AML-193 (cell line): Measurements from ENCODE around the gene SBK1.

Experiments
- DNase-seq, 2 experiments: peaks; one replicate each; lab custom pipeline; 2025; lab: John Stamatoyannopoulos, UW

The SBK1 gene

DNA sequence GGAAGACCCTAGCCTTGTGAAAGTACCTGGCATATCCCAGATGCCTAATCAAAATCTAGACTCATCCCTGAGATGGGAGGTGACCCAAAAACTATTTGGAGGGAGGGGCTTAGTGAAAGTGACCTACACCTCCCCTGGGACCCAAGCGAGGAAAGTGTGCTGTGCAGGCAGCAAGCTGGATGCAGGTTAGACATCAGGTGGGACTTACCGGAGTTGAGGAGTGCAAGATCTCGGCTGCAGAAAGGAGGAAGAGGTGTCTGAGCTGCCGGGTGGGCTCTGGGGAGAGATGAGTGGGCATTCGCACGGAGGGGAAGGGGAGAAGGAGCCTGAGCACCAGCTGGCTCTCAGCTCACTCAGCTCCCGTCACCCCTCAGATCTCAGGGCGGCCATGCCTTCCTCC lies 10.3 kb upstream of the SBK1 start:
- DNase-seq = no peak

DNA sequence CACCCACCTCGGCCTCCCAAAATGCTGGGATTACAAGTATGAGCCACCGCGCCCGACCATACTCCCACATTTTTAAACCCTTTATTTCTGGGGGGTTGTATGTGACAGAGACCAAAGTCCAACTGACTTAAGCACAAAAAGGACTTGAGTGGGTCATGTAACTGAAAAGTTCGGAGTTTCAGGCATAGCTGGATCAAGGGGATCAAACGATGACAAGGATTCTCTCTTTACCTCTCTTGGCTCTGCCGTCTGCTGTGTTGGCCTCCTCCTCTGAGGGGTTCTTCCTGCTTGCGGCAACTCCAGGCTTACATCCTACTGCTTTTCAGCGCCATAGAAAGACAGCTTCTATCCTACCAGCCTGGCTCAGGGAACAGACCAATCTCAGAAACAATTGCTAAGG lies 9.2 kb upstream of the SBK1 start:
- no peak for DNase-seq

DNA sequence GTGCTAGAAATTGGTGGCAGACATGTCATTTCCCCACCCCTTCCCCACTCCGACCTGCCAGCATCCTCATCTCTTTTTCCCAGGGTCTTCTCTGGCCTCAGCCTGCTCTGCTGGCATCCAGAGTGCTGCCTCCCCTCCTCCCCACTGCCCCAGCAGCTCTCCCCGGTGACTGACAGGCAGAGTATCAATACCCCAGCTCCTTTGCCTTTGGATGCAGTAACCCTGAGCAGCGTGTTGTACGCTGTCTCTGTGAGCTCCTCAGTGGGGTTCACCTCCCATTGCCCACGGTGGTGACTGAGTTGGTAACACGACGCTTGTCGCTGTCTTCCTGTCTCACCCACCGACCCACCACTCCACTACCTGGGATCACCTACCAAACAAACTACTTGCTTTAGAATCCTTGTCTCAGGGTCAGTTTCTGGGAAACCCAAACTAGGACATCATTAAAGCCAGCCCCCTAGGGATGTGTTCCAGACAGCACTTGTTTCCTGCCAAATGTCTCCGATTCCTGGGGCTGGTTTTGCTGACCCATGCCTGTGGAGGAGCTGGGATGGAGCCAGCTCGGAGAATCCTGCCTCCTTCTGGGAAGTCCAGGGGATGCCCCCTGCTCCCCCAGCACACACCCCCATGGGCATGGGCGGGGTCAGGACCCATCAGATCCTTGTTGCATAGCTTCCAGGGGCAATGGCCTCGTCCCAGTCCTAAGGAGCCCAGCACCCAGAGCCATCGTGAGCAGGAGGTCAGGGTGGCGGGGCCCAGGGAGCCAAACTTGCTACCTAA lies 8.3 kb upstream of the SBK1 start:
- no peak for DNase-seq

DNA sequence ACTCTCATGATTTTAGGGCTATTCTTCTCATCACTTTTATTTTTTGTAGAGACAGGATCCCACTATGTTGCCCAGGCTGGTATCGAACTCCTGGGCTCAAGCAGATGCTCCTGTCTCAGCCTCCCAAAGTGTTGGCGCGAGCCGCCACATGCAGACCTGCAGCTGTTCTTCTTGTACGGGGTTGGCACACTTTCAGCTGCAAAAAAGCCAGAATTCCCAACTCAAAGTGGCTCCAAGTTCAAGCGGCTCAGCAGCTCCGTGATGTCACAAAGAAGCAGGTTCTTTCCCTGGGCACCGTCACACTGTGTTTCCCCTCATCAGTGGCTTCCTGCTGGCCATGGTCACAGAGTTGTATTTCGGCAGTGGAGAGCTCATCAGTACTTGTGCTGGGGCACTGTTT lies 6.7 kb upstream of the SBK1 start:
- no peak for DNase-seq

DNA sequence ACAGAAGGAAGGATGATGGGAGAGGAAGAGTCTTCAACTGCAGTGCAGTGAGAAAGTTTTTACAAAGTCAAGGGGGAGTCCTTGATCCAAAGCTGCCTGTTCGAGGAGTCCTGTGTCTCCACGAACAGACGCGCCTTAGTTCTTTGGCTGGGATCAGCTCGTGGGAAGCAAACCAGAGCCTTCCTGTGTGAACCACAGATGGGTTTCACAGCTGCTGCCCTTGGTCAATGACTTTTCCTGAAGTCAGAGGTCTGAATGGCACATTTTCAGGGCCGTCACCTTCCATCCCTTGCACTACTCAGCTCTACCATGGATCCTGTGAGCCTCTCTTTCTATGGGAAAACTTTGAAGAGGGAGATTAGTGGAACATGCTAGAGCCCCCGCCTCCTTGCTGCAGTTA lies 4.2 kb upstream of the SBK1 start:
- no peak for DNase-seq

DNA sequence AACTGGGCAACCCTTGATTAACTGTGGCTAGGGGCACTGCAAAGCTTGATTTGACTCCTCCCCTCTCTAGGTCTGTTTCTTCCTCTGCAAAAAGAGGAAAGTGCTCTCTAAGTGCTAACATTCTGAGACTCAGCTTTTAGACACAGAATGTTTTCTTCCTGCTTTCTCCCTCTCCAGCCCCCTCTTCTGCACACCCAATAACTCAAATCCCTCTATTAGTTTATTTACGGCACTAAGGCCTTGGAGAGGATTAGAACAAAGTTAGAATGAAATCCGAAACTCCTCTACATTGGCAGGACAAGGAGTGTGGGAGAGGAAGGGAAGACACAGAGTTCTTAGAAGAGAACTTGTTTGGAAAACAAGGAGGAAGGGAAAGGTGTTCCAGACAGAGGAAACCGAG lies 3.3 kb upstream of the SBK1 start:
- no peak for DNase-seq

DNA sequence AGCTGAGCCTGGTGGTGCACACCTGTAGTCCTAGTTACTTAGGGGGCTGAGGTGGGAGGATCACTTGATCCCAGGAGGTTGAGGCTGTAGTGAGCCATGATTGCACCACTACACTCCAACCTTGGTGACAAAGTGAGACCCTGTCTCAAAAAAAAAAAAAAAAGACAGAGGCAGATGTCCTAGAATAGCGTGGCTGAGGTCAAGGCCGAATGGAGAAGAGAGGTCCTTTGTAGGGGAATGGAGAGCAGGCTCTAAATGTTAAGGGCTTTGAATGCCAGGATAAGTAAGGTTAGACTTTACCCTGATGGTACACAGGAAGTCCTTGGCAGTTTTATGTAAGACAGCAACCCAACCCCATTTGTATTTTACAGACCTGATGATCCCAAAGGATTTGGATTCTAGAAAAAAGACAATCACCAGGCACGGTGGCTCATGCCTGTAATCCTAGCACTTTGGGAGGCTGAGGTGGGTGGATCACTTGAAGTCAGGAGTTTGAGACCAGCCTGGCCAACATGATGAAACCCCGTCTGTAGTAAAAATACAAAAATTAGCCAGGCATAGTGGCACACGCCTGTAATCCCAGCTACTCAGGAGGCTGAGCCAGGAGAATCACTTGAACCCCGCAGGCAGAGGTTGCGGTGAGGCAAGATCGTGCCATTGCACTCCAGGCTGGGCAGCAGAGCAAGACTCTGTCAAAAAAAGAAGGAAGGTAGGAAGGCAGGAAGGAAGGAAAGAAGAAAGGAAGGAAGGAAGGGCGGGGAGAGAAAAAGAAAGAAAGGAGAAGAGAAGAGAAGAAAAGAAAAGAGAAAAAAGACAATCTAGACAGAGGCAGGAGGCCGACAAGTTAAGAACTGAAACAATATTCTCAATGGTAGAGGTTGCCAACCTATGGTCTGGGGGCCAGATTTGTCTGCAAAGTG lies 2.1 kb upstream of the SBK1 start:
- no peak for DNase-seq

DNA sequence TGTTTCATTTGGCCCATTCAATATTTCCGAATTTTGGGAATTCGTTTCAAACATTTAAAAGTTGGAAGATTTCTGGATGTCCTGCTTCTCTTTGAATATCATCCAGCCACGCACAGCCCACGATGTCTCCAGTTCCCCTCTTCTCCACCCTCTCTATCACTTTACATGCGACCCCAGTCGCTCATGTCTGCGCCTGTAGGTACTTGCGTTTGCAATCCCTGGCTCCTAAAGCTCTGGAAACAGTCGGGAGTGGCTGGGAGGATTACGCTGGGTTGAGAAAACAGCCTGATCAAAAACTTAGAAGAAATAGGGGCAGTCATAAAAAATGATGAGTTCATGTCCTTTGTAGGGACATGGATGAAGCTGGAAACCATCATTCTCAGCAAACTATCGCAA lies 1.5 kb upstream of the SBK1 start:
- DNase-seq = no peak

DNA sequence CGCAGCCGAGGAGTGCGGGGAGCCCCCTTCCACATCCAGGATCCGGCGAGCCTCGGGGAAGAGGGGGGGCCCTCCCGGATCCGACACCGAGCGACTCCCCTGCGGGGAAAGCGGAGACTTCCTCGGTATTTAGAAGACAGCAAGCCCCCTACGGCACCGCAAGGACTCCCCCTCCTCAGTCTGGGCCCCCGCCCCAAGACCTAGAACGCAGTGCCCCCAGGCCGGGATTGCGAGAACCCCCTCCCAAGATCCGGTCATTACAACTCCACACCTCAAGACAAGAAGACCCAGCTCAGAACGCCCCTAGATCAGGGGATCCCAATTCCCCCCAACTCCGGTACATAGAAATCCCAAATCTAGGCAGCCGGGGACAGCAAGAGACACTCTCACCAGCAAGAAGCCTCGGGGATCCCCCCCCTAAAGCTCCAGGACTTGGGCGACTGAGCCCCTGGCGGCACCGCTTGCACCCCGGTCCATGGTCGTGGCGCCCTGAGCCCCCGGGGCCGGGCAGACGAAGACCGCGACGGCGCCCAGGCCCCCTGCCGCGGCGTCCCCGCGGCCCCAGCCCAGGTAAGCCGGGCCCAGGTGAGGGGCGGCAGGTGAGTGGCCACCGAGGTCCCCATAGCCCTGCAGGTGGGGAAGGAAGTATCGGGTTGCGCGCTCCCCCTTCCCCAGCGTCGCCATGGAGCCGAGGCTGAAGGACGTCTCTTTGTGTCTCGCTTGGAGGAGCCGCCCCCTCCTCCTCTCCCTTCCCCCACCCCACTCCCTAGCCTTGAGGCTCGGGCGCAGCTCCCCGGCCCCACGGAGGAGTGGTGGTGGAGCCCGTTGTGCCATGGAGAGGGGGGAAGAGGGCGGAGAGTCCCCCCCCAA lies 641 bp downstream of the SBK1 start:
- no peak for DNase-seq

DNA sequence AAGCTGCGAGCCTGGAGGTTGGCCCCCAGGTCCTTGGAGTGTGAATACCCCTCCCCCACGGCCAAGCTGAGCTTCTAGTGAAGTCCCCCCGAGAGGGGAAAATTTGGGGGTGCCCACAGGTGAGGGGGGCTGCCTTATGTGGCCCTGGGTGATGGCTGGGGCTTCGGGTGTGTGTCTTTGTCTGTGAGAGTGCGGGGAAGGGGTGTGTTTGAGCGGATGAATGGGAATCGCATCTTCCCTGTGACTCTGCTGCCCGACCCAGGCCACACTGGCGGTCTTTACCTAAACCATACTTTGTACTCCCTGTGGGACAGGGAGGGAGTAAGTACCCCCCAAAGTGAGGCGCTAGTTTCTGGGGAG lies 1.3 kb downstream of the SBK1 start:
- no peak for DNase-seq

DNA sequence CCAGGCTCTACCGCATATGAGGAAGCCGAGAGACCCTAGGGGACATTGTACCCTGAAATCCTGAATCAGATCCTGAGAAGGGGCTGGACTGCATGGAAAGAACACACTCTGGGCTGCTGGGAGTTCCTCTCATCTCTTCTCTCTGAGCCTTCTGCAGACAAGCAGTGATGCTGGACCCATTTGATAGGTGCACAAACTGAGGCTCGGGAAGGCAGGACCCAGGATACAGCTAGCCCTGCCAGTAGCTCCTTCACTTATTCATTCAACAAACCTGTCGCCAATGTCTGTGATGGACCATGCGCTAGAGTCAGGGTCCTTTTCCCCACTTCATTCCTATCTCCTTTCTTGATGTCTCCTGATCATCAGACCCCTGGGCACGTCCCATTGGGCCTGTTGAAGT lies 1.9 kb downstream of the SBK1 start:
- no peak for DNase-seq

DNA sequence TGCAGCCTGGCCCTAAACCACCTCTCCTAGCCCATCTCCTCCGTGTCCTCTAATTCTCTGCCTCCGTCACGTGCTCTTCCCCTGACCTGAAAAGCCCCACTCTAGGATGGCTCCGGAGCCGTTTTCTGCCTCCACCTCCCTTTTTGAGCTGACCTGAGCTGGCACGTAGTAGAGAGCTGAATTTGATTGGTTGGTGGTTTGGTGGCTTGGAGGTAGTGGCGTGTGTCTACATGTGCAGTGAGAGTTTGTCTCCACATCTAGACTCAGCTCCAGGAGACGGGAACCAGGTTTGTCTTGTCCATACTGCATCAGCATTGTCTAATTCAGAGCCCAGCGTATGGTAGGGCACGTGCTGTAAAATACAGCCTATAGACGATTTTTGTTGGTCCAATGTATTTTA lies 3.0 kb downstream of the SBK1 start:
- DNase-seq = no peak

DNA sequence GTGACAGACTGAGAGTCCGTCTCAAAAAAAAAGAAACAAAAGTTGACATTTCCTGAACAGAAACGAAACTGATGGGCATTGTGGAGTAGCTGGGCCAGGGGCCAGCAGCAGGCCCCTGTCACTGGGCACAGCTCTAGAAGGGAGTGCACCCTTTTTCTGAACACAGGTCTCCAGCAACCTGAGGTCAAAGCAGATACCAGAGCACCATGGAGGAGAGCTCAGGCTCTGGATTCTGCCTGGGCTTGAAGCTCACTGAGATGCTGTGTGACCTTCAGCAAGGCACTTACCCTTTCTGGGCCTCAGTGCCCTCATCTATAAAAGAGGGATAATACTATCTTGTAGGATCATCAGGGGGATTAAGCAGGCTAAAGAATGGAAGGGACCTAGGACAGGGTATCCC lies 5.0 kb downstream of the SBK1 start:
- no peak for DNase-seq

DNA sequence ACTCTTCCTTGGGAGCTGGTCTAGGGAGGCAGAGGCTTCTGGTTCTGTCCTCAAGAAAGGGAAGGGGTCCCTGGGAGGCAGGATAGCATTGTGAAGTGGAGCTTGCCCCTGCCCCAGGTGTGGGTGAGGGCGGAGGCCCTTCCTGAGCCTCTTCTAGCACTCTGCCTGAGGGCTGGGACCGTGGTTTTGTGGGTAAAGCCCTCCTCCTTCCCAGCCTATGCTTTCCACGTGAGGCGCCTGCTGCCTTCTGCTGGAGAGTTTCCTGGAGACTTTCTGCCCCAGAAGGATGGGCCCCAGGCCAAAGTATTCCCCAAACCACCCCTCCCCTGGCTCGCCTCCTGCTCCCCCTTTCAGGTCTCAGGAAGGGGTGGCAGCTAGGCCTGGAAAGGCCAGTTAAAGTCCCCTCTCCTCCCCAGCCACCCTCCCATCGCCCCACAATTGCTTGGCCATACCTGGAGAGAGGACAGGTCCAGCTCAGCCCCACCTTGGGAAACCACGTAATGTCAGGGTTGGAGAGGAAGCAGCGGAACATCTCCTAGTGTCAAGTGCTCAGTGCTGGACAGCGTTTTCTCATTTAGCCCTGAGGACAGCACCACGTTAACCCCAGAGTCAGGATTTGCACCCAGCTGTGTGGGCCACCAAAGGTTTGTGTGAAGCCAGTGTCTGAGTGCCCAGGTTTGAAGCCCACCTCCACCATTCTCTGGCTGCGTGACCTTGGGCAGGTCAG lies 5.6 kb downstream of the SBK1 start:
- DNase-seq = no peak

DNA sequence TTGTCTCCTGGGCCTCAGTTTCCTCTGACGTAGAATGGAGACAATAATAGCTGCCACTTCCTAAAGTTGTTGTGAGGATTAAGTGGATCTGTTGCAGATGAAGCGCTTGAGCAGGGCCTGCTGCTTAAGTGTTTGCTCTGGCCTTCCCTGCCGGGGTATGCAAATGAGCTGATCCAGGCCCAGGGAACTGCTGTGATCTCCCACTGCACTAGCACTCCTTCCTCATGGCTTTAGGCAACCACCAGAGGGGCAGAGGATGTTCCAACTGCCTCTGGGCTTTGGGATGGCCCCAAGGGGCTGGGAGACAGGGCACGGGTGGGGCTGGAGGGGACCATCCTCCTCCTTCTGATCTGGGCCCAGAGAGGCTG lies 6.2 kb downstream of the SBK1 start:
- no peak for DNase-seq

DNA sequence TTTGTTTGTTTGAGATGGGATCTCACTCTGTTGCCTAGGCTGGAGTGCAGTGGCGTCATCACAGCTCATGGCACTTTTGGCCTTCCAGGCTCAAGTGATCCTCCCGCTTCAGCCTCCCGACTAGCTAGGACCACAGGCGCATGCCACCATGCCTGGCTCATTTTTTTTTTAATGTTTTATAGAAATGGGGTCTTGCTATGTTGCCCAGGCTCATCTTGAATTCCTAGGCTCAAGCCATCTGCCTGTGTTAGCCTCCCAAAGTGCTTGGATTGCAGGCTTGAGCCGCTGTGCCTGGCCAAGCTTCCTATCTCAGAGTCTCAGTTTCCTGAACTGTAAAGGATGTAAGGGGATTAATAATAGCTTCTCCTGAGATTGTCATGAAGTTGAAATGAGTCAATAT lies 8.0 kb downstream of the SBK1 start:
- no peak for DNase-seq

DNA sequence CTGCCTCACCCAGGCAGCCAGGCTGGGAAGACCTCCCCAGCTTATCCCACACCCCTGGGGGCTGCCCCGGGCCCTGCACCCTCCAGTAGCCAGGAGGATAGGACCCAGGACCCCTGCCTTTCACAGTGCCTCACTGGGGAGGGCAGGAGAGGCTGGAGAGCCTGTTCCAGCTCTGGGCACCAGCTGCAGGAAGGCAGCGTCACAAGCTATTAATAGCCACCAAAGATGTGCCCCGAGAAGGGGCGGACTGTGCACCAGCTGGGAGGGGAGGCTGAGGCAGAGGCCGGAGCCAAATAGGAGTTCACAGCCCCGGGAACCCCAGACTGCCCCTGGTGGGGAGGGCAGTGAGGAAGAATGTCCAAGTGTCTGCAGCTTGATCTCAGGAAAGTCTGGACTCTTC lies 8.8 kb downstream of the SBK1 start:
- DNase-seq = no peak

DNA sequence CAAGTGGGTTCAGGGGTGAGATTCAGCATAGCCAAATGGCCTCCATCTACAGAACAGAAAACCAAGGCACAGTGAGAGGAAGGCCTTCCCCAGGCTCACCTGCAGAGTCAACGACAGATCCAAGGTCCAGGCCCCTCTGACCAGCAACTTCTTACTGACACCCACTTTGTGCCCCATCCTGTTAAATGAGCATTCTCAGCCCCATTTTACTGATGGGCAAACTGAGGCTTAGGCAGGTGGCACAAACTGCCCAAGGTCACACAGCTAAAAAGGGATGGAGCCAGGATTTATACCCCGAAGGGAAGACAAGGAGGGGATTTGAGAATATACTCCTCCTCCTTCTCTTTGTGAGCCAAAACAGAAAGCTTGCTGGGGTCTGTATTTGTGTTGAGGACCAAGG lies 9.3 kb downstream of the SBK1 start:
- no peak for DNase-seq

DNA sequence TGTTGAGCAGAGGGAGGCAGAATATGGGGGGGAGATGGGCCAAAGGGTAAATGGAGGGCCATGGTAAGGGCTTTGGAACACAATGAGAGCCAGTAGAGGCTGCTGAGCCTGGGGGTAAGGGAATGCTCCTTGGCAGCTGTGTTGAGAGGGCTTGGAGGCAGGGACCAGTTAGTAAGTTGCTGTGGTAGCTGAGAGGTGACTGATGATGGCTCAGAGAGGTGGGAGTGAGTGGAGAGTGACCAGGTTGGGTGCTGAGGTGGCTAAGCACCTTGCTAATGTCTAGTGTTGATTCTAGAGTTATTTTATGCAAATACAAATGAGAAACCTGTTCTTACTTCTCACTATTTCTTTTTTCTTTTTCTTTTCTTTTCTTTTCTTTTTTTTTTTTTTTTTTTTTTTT lies 10.8 kb downstream of the SBK1 start:
- DNase-seq = no peak

DNA sequence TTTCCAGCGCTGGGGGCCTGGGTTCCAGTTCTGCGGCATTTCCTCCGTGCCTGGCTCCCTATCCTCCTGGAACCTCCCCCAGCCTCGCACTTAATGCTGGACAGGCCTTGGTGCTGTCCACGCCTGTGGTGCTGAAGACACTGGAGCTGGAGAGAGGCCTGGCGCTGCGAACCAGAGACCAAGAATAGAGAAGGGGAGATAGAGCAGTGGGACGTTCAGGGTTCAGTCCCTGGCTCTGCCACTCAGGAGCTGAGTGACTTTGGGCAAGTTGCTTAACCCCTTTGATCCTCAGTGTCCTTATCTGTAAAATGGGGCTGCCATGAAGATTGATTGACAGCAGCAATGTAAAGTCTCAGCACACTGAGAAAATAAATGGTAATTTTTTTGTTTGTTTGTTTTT lies 11.9 kb downstream of the SBK1 start:
- DNase-seq = no peak

DNA sequence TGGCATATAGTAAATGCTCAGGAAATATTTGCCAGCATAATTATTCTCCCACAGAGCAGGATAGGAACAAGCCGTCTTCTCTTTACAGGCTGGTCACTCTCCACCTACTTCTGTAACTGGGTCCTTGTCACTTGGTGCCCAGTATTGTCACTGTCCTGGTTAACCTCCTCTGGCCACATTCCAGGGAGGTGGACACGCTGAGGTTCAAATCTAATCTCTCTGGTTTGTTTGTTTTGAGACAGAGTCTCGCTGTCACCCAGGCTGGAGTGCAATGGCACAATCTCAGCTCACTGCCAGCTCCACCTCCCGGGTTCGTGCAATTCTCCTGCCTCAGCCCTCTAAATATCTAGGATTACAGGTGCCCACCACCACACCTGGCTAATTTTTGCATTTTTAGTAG lies 15.6 kb downstream of the SBK1 start:
- no peak for DNase-seq
